A549 (cell line): ENCODE measurements around the gene UMOD.

Source experiments
- HMGXB4 ChIP-seq: fragments of 250-450 bp; sonication (Bioruptor Pico); IDR thresholded peaks from 2 replicates; pipeline ENCODE4 v1.5.0; 2021; ENCODE audit warnings: mild to moderate bottlenecking, moderate library complexity, borderline replicate concordance
- POLR2A ChIP-seq: IDR thresholded peaks from 2 replicates; pipeline ENCODE4 v1.6.1; 2012; ENCODE audit warnings: mild to moderate bottlenecking, low read length
- ZC3H11A ChIP-seq: fragments of 450-650 bp; IDR thresholded peaks from 2 replicates; pipeline ENCODE4 v1.6.1; 2014; ENCODE audit warnings: antibody characterized with exemption, mild to moderate bottlenecking
- TF ChIP-seq, protein P1 (sequence below): fragments of >200 bp; sonication (Bioruptor Twin); formaldehyde crosslinking; IDR thresholded peaks from 3 replicates; pipeline ENCODE4 v1.5.1; 2016

DNA sequence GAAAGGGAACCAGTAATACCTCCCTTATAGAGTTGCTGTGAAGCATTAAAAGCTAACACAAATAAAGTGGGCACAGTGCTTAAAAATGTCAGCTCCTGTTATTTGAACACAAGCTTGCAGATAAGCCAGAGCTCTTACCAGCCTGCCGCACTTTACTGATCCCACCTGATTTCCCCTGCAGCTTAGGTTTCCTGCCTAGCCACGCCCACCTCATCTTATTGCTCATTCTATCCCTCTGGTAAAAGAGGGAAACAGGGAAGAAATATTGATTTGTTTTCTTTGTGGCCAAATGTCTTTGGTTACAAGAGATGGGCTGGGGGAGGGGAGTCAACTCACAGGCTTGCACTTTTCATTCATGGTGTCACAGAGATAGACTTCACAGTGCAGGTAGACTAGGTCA lies 15.6 kb downstream of the UMOD start:
- TF ChIP-seq, protein P1, sequence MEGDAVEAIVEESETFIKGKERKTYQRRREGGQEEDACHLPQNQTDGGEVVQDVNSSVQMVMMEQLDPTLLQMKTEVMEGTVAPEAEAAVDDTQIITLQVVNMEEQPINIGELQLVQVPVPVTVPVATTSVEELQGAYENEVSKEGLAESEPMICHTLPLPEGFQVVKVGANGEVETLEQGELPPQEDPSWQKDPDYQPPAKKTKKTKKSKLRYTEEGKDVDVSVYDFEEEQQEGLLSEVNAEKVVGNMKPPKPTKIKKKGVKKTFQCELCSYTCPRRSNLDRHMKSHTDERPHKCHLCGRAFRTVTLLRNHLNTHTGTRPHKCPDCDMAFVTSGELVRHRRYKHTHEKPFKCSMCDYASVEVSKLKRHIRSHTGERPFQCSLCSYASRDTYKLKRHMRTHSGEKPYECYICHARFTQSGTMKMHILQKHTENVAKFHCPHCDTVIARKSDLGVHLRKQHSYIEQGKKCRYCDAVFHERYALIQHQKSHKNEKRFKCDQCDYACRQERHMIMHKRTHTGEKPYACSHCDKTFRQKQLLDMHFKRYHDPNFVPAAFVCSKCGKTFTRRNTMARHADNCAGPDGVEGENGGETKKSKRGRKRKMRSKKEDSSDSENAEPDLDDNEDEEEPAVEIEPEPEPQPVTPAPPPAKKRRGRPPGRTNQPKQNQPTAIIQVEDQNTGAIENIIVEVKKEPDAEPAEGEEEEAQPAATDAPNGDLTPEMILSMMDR = no peak
- no peak for TF ChIP-seq ZC3H11A
- no peak for TF ChIP-seq POLR2A
- no peak for TF ChIP-seq HMGXB4 (CRISPR knock-in tag)
